Naive B cell (primary cell): ENCODE results near the gene CAPRIN1. TPM values are rescaled to one million over a fixed set of nuclear protein-coding genes. Genes with fewer than 3 reads are reported as not detected.
"Not testable (repeated sequence)": the region's sequence is repeated elsewhere in the genome, so short reads cannot be mapped to it uniquely, and the experiment has no call there.

Source experiments
- ATAC-seq, 2 donors: fragments of 150-1000 bp; cut with Tn5 transposase; 2 replicates each; pipeline ENCODE4 v1.10.0; 2021; ENCODE audit warnings: low read depth in 2 of 2, mild to moderate bottlenecking in 2 of 2, moderate library complexity in 2 of 2
- DNase-seq: peaks from one replicate; pipeline ENCODE4 v3.0.0; 2022
- H3K27ac Mint-ChIP-seq, 6 donors: one replicate each; pipeline ENCODE4 v1.8.0; 2020 to 2022; ENCODE audit warnings: mild to moderate bottlenecking in 6 of 6, mixed read lengths in 6 of 6, moderate library complexity in 5 of 6, inconsistent platforms in 2 of 6
- H3K27me3 Mint-ChIP-seq, 3 donors: one replicate each; pipeline ENCODE4 v1.8.0; 2021 to 2022; ENCODE audit warnings: mixed read lengths in 3 of 3, mild to moderate bottlenecking in 1 of 3
- H3K36me3 Mint-ChIP-seq, 2 donors: one replicate each; pipeline ENCODE4 v1.8.0; 2020 to 2022; ENCODE audit warnings: mixed read lengths in 2 of 2, inconsistent platforms in 1 of 2, mild to moderate bottlenecking in 1 of 2
- H3K4me1 Mint-ChIP-seq, 3 donors: one replicate each; pipeline ENCODE4 v1.8.0; 2020 to 2022; ENCODE audit warnings: mixed read lengths in 3 of 3, inconsistent platforms in 1 of 3, mild to moderate bottlenecking in 1 of 3, moderate library complexity in 1 of 3
- H3K4me3 Mint-ChIP-seq, 8 donors: one replicate each; pipeline ENCODE4 v1.8.0; 2020 to 2022; ENCODE audit warnings: mild to moderate bottlenecking in 8 of 8, mixed read lengths in 8 of 8, moderate library complexity in 8 of 8, inconsistent platforms in 2 of 8
- H3K9me3 Mint-ChIP-seq, 7 donors: one replicate each; pipeline ENCODE4 v1.8.0; 2020 to 2022; ENCODE audit warnings: mixed read lengths in 7 of 7, mild to moderate bottlenecking in 5 of 7, inconsistent platforms in 2 of 7, moderate library complexity in 1 of 7
- polyA plus RNA-seq, 6 donors: library from polyadenylated mRNA; unstranded; fragments of 300-500 nt; fragmentation: Illumina TruSeq; gene quantifications; one replicate each; pipeline ENCODE4 v1.2.3, GENCODE V29; 2021; ENCODE audit warnings: low read depth in 6 of 6

Gene CAPRIN1
- polyA plus RNA-seq, 6 donors from 2014 or later = 36.3 to 70.9 (median 50.7) TPM

DNA sequence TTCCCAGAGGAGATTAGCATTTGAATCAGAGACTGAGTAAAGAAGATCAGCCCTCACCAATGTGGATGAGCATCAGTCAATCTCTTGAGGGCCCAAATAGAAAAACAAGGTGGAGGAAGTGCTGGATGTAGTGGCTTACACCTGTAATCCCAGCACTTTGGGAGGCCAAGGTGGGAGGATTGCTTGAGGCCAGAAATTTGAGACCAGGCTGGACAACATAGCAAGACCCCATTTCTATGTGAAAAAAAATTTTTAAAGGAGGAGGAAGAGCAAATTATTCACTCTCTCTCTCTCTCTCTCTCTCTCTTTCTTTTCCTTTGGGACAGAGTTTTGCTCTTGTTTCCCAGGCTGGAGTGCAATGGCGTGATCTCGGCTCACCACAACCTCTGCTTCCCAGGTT lies 18.1 kb upstream of the CAPRIN1 start:
- DNase-seq (no peak), ATAC-seq (no peak)
- H3K36me3 Mint-ChIP-seq = no peaks in the 10 kb centered on the region
- no peak overlapping the region for H3K27ac Mint-ChIP-seq
- no peak overlapping the region for H3K4me3 Mint-ChIP-seq
- peaks cover 0 to 20% (median 7%) of the 10 kb centered on the region in 3 donors for H3K27me3 Mint-ChIP-seq
- H3K9me3 Mint-ChIP-seq = peaks cover 0 to 5% (median 0%) of the 10 kb centered on the region in 7 donors
- H3K4me1 Mint-ChIP-seq = no peaks in the 10 kb centered on the region

- H3K36me3 Mint-ChIP-seq = no peaks in the 10 kb centered on the region
- H3K4me1 Mint-ChIP-seq = no peaks in the 10 kb centered on the region
- H3K9me3 Mint-ChIP-seq = peaks cover 0 to 5% (median 0%) of the 10 kb centered on the region in 7 donors
- no peak overlapping the region for H3K27ac Mint-ChIP-seq
- ATAC-seq (no peak), DNase-seq (no peak)
- peaks cover 0 to 13% (median 7%) of the 10 kb centered on the region in 3 donors for H3K27me3 Mint-ChIP-seq
- H3K4me3 Mint-ChIP-seq = no peak overlapping the region
These were observed 17.5 kb upstream of the CAPRIN1 start for GRCh38 chr11:34034053-34034452.

DNA sequence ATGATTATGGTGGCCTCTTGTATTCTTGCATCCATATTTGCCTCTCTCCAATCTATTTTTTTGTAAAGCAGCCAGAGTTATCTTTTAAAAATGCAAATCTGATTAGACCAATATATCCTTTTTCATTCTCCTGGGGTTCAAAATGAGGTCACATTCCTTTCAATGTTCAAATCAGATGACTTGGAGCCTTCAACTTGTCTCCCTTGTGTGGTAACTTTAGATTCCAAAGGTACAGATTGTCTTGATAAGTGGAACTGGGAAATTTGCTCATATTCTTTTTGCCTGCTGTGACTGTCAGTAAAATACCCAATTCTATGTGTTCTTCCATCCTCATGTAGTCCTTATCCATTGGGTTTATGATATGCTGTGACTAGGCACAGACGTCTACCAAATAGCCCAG lies 15.1 kb upstream of the CAPRIN1 start:
- DNase-seq (no peak), ATAC-seq (no peak)
- Mint-ChIP-seq H3K36me3 (no peaks in the 10 kb centered on the region), H3K4me3 (no peak overlapping the region), H3K27ac (no peak overlapping the region), H3K4me1 (no peaks in the 10 kb centered on the region), H3K27me3 (peaks cover 0 to 14% (median 7%) of the 10 kb centered on the region in 3 donors), H3K9me3 (peaks cover 0 to 4% (median 0%) of the 10 kb centered on the region in 7 donors)

GRCh38 chr11:34037016-34037415 lies 14.5 kb upstream of the CAPRIN1 start:
- H3K9me3 Mint-ChIP-seq = peaks cover 0 to 4% (median 0%) of the 10 kb centered on the region in 7 donors
- ATAC-seq (no peak), DNase-seq (no peak)
- H3K4me3 Mint-ChIP-seq = no peak overlapping the region
- no peaks in the 10 kb centered on the region for H3K36me3 Mint-ChIP-seq
- peaks cover 0 to 17% (median 7%) of the 10 kb centered on the region in 3 donors for H3K27me3 Mint-ChIP-seq
- no peak overlapping the region for H3K27ac Mint-ChIP-seq
- no peaks in the 10 kb centered on the region for H3K4me1 Mint-ChIP-seq

DNA sequence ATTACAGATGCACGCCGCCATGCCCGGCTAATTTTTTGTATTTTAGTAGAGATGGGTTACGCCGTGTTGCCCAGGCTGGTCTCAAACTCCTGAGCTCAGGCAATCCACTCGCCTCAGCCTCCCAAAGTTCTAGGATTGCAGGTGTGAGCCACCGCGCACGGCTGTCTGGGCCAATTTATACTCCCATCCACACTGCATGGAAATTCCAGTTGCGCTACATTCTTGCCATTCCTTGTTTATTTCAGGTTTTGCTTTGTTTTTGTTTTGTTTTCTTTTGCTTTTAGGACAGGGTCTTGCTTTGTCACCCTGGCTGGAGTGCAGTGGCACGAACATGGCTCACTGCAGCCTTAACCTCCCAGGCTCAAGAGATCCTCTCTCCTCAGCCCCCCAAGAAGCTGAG lies 11.0 kb upstream of the CAPRIN1 start:
- H3K27me3 Mint-ChIP-seq = peaks cover 0 to 29% (median 7%) of the 10 kb centered on the region in 3 donors
- H3K36me3 Mint-ChIP-seq = no peaks in the 10 kb centered on the region

DNA sequence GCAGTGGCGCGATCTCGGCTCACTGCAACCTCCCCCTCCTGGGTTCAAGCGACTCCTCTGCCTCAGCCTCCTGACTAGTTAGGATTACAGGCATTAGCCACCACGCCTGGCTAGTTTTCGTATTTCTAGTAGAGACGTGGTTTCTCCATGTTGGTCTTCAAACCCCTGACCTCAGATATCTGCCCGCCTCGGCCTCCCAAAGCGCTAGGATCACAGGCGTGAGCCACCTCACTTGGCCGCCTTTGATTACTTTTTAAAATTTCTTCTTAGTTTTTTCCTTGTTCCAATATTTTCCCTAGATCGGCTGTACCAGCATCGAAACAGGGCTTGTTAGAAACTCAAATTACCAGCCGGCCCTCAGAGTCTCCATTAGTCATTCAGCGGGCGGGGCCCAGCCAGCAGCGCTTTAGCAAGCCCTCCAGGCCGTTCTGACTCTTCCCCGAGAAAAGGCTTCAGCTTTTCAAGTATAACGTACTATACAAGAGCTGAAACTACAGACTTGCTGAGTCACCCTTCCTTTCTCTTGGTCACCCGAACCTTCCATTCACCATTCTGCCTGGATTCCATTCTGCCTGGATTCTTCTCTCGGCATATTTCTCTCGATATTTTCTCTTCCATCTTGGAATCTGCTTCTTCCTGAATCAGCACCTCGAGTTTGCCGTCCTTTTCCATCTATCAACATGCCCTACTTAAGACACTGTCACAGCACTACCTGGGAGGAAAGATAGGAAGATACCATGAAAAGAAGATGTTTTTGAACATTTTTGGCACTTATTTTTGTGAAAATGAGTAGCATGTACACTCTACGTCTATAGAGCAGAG lies 6.7 kb upstream of the CAPRIN1 start:
- ATAC-seq (no peak), DNase-seq (no peak)
- no peak overlapping the region for H3K4me3 Mint-ChIP-seq
- peaks cover 0 to 27% (median 0%) of the 10 kb centered on the region in 3 donors for H3K27me3 Mint-ChIP-seq
- H3K36me3 Mint-ChIP-seq = no peaks in the 10 kb centered on the region
- peak overlapping the region in 1 of 6 donors; percentile 85 for H3K27ac Mint-ChIP-seq
- peaks cover 0 to 23% (median 4%) of the 10 kb centered on the region in 3 donors for H3K4me1 Mint-ChIP-seq
- peaks cover 0 to 5% (median 0%) of the 10 kb centered on the region in 7 donors for H3K9me3 Mint-ChIP-seq

More for the DNA sequence above, 11.0 kb upstream of the CAPRIN1 start:
- ATAC-seq (no peak), DNase-seq (no peak)
- Mint-ChIP-seq H3K9me3 (peaks cover 0 to 5% (median 0%) of the 10 kb centered on the region in 7 donors), H3K4me1 (peaks cover 0 to 9% (median 4%) of the 10 kb centered on the region in 3 donors), H3K27ac (no peak overlapping the region), H3K4me3 (peak overlapping the region in 1 of 8 donors; percentile 76)

DNA sequence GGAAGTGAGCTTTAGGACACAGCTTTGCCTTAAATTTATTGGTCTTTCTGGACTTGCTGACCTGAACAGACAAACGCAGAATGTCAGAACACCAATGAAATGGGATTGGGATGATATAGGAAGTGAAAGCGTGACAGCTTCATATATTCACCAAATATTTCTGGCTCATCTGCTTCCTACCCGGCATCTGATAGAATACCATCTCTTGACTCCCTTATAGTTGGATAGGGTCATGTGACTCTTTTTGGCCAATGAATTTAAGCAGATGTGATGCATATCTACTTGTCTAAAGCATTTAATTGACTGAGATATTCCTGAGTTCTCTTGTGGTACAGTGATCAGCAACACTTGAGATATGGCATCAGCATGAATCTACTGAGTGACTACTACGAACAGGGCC lies 2.5 kb upstream of the CAPRIN1 start:
- H3K9me3 Mint-ChIP-seq = peaks cover 0 to 5% (median 0%) of the 10 kb centered on the region in 7 donors
- peak overlapping the region in 2 of 8 donors; percentile 26 to 95 for H3K4me3 Mint-ChIP-seq
- no peak overlapping the region for H3K27ac Mint-ChIP-seq
- no peaks in the 10 kb centered on the region for H3K36me3 Mint-ChIP-seq
- DNase-seq = no peak
- H3K27me3 Mint-ChIP-seq = peaks cover 0 to 12% (median 0%) of the 10 kb centered on the region in 3 donors
- H3K4me1 Mint-ChIP-seq = peaks cover 22 to 37% (median 22%) of the 10 kb centered on the region in 3 donors
- ATAC-seq = no peak

GRCh38 chr11:34050581-34051348 lies 766 bp upstream of the CAPRIN1 start:
- ATAC-seq (no peak), DNase-seq (no peak)
- Mint-ChIP-seq H3K27ac (peak overlapping the region; percentile 93 to 98 (median 98)), H3K4me3 (peak overlapping the region; percentile 73 to 99 (median 90)), H3K36me3 (no peaks in the 10 kb centered on the region), H3K4me1 (peaks cover 22 to 39% (median 22%) of the 10 kb centered on the region in 3 donors), H3K27me3 (no peaks in the 10 kb centered on the region), H3K9me3 (no peaks in the 10 kb centered on the region)

DNA sequence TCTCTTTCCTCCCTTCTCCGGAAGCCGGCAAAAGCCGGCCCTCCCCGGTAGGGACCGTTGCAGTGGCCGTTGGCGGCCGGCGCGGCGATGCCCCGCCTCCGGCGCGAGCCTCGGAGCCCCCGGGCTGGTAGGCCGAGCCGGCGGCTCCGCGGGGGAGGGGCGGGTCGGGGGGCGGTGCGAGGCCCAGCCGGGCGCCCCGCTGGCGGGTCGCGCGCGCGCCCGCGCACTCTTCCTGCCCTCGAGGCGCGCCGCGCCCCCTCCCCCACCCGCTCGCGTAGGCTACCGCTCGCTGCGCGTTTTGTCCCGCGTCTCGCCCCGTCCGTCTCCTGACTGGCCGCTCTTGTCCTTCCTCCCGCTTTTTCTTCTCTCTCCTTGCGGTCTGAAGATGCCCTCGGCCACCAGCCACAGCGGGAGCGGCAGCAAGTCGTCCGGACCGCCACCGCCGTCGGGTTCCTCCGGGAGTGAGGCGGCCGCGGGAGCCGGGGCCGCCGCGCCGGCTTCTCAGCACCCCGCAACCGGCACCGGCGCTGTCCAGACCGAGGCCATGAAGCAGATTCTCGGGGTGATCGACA lies 591 bp downstream of the CAPRIN1 start:
- peak; percentile 67 to 70 for ATAC-seq
- Mint-ChIP-seq H3K27me3 (no peaks in the 10 kb centered on the region), H3K27ac (peak overlapping the region; percentile 86 to 99 (median 98)), H3K4me3 (peak overlapping the region; percentile 95 to 100 (median 99)), H3K4me1 (peaks cover 25 to 34% (median 26%) of the 10 kb centered on the region in 3 donors), H3K9me3 (no peaks in the 10 kb centered on the region), H3K36me3 (no peaks in the 10 kb centered on the region)
- peak; percentile 85 for DNase-seq

DNA sequence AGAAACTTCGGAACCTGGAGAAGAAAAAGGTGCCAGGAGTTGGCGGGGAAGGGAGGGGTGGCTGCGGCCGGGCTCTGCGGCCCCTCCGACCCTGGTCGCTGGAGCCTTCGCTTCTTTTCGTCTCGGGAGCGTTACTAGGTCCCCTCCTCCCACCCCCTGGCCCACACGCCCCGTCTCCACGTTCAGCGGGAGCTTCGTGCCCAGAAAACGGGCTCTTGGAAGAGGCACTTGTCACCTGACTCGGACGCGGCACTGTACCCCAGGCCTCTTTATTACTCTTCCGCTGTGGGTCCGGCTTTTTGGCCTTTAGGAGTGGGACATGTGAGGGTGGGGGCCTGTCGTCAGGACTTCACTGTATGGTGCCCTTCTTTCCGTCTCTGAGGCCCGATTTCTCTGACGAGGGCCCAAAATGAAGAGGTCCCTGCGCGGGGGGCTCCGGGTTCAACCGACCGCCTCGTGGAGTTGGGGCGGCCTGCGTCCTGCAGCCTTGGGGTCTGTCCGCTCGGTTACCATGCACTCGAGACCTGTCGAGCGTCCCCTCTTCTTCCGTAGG lies 1.2 kb downstream of the CAPRIN1 start:
- no peak for DNase-seq
- Mint-ChIP-seq H3K36me3 (no peaks in the 10 kb centered on the region), H3K4me3 (peak overlapping the region; percentile 95 to 100 (median 99)), H3K4me1 (peaks cover 28 to 37% (median 28%) of the 10 kb centered on the region in 3 donors), H3K27me3 (no peaks in the 10 kb centered on the region), H3K9me3 (no peaks in the 10 kb centered on the region), H3K27ac (peak overlapping the region; percentile 96 to 99 (median 98))
- ATAC-seq = peak in 1 of 2 donors; percentile 0

DNA sequence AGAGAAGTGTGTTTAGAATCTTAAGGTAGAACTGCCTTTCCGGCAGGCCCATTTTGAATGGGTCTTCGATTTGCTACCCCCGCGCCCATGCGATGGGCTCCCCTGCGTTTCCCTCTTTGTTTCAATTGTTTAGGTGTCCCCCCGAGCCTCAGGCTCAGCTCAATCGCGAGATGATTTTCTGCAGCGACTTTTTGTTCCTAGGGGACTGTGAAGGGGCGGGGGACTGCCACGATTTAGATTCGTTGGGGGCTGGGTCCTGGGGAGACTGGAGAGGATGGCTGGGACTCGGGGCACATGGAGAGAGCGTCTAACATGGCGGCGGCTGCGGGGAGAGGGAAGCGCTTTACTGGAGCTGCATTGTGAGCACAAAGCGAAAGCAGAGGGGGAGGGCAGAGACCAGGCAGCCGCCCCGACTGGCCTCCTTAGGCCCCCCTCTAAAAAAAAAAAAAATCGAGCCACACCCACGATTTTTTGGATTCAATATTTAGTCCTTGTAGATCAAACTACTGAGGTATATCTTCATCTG lies 1.7 kb downstream of the CAPRIN1 start:
- ATAC-seq = peak; percentile 52 to 57
- Mint-ChIP-seq H3K9me3 (no peaks in the 10 kb centered on the region), H3K27me3 (no peaks in the 10 kb centered on the region), H3K4me3 (peak overlapping the region; percentile 95 to 100 (median 99)), H3K4me1 (peaks cover 28 to 41% (median 28%) of the 10 kb centered on the region in 3 donors), H3K27ac (peak overlapping the region; percentile 96 to 99 (median 98)), H3K36me3 (no peaks in the 10 kb centered on the region)
- DNase-seq = peak; percentile 69

GRCh38 chr11:34054351-34054750 lies 2.8 kb downstream of the CAPRIN1 start:
- not testable (repeated sequence) for H3K36me3 Mint-ChIP-seq, H3K9me3 Mint-ChIP-seq, ATAC-seq, H3K27me3 Mint-ChIP-seq, DNase-seq
- Mint-ChIP-seq H3K27ac (peak overlapping the region in 3 of 6 donors; percentile 24 to 98 (median 96)), H3K4me1 (peaks cover 34 to 52% (median 40%) of the 10 kb centered on the region in 3 donors), H3K4me3 (peak overlapping the region in 6 of 8 donors; percentile 38 to 99 (median 56))
